ENCODE results near the gene BLTP2. TPM values are rescaled to one million over a fixed set of nuclear protein-coding genes. Genes with fewer than 3 reads are reported as not detected.
"Not testable (repeated sequence)": the region's sequence is repeated elsewhere in the genome, so short reads cannot be mapped to it uniquely, and the experiment has no call there.

BLTP2 gene
- total RNA-seq, 4 donors from 2014 or later: 71.6 to 93.4 (median 81.0) TPM

DNA sequence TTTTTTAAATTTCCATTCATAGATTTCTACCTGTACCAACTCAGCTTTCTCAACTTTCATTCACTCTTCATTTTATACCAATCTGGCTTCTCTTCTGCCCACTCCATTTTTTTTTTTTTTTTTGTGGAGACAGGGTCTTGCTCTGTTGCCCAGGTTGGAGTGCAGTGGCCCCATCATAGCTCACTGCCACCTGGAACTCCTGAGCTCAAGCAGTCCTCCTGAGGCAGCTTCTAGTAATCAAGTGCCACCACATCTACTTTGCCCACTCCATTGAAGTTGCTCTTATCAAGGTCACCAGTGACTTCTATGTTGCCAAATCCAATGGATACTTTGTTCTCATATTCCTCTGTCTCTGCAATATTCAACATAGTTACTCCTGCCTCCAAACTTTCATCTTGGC, 18.8 kb upstream of the BLTP2 start:
- in situ Hi-C loops (cut with MboI; ENCODE audit: low sequenced_read_pairs in 4 of 4) (loop anchor here in 1 of 4 donors (25.0 kb wide), 1 partner anchor 101 kb away; the partner anchor contains the start of genes PIGS and UNC119), intact Hi-C loops (cut with DNase I; ENCODE audit: low total_unique reads) (no loop called here)
- Histone ChIP-seq H3K27me3 (no peaks in the 10 kb centered on the region), H3K4me1 (peaks cover 33 to 48% of the 10 kb centered on the region in 2 donors), H3K27ac (peak overlapping the region; percentile 5 to 96 (median 90)), H3K36me3 (peaks cover 0 to 24% of the 10 kb centered on the region in 2 donors), H3K9me3 (no peaks in the 10 kb centered on the region), H3K4me3 (peak overlapping the region in 2 of 4 donors; percentile 80 to 92)
- DNase-seq: no peak
- TF ChIP-seq POLR2A (IDR thresholded peaks at IDR 0.05): no peak
- TF ChIP-seq, protein P1, sequence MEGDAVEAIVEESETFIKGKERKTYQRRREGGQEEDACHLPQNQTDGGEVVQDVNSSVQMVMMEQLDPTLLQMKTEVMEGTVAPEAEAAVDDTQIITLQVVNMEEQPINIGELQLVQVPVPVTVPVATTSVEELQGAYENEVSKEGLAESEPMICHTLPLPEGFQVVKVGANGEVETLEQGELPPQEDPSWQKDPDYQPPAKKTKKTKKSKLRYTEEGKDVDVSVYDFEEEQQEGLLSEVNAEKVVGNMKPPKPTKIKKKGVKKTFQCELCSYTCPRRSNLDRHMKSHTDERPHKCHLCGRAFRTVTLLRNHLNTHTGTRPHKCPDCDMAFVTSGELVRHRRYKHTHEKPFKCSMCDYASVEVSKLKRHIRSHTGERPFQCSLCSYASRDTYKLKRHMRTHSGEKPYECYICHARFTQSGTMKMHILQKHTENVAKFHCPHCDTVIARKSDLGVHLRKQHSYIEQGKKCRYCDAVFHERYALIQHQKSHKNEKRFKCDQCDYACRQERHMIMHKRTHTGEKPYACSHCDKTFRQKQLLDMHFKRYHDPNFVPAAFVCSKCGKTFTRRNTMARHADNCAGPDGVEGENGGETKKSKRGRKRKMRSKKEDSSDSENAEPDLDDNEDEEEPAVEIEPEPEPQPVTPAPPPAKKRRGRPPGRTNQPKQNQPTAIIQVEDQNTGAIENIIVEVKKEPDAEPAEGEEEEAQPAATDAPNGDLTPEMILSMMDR (IDR thresholded peaks at IDR 0.05 in 4 of 5, conservative IDR thresholded peaks at IDR 0.05 in 1 of 5): no peak
- ATAC-seq: no peak

DNA sequence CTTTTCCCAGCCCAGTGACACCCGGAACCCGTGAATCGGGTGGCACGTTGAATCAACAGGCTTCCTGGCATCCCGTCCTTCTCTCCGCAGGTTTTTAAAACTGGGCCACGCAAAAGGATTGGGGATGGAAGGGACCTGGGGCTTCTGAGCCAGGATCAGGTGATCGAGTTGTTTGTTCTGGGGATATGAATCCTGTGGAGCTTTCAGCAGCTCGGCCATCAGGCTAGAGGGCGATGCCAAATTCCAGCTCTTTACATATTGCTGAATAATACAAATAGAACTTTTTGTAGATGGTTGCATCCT, 17.5 kb upstream of the BLTP2 start:
- TF ChIP-seq POLR2A (IDR thresholded peaks at IDR 0.05): no peak
- TF ChIP-seq, protein P1 (IDR thresholded peaks at IDR 0.05 in 4 of 5, conservative IDR thresholded peaks at IDR 0.05 in 1 of 5): no peak
- Histone ChIP-seq H3K9me3 (no peaks in the 10 kb centered on the region), H3K4me3 (peak overlapping the region; percentile 80 to 92 (median 82)), H3K27ac (peak overlapping the region; percentile 90 to 96 (median 90)), H3K36me3 (peaks cover 0 to 29% of the 10 kb centered on the region in 2 donors), H3K4me1 (peaks cover 33 to 38% of the 10 kb centered on the region in 2 donors), H3K27me3 (no peaks in the 10 kb centered on the region)
- DNase-seq: no peak
- intact Hi-C loops (cut with DNase I; ENCODE audit: low total_unique reads): no loop called here
- ATAC-seq: peak; percentile 19 to 38
- in situ Hi-C loops (cut with MboI; ENCODE audit: low sequenced_read_pairs in 4 of 4): loop anchor here in 1 of 4 donors (25.0 kb wide), 1 partner anchor 100 kb away; the partner anchor contains the start of genes PIGS and UNC119

DNA sequence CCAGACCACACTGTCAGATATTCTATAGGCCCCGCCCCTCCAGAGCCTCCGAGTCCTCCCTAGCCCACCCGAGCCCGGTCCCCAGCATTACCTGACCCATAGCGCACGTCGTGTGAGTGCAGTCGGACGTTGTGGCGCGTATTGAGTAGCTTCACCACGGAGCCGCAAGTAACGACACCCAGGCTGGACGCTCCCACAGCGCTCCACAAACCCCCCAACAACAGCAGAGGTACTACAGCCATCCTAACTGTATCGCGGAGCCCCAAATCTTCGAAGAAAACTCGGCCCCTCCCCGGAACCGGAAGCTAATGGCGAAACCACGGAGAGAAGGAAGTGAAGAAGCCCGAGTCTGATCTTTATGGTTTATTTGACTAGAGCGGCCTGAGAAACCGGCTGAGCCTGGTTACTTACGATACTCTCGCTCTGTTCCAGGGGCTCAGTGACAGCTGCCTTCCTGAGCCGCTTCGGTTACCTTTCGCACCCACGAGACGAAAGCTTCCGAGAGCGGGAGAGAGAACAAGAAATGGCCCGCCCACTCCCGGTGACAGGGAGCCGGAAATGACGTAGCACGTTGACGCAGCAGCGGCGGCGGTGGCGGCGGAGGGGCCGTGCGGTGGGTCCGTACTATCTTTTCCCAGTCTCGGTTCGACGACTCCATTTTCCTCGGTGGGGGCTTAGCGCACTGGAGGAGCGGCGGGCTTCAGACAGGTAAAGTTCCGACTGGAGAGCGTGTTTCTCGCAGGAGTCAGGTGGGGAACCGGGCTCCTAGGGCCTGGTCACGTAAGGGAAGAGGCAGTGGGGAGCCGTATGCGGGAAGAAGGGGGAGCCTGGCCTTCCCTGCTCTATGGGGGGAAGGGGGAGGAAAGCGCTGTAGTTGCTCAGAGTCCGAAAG, 16.9 kb upstream of the BLTP2 start, which contains the start of the genes SDF2 and SUPT6H:
SDF2 (minus strand) TSS at position 272 of the 892 bp plus-strand sequence; CDS start at position 242, 30 bp downstream.
SUPT6H (plus strand) TSS at position 571 of the 892 bp plus-strand sequence. CDS start 11,197 bp downstream, outside the sequence.
- peak; percentile 94 to 96 for ATAC-seq
- intact Hi-C loops (cut with DNase I; ENCODE audit: low total_unique reads): loop anchor here (1.0 kb wide), 1 partner anchor 17 kb away; the partner anchor contains the start of gene BLTP2
- TF ChIP-seq, protein P1 (IDR thresholded peaks at IDR 0.05 in 4 of 5, conservative IDR thresholded peaks at IDR 0.05 in 1 of 5): no peak
- peak; percentile 92 to 97 for TF ChIP-seq POLR2A (IDR thresholded peaks at IDR 0.05)
- Histone ChIP-seq H3K27ac (peak within 1 kb of the TSS; percentile 90 to 96 (median 90)), H3K4me3 (peak within 1 kb of the TSS; percentile 80 to 92 (median 82)), H3K4me1 (peaks cover 33 to 38% of the 10 kb centered on the region in 2 donors), H3K9me3 (no peaks in the 10 kb centered on the region), H3K27me3 (no peaks in the 10 kb centered on the region), H3K36me3 (peaks cover 0 to 34% of the 10 kb centered on the region in 2 donors)
- in situ Hi-C loops (cut with MboI; ENCODE audit: low sequenced_read_pairs in 4 of 4): loop anchor here in 1 of 4 donors (25.0 kb wide), 1 partner anchor 100 kb away; the partner anchor contains the start of genes PIGS and UNC119
- peak; percentile 81 to 84 for DNase-seq

DNA sequence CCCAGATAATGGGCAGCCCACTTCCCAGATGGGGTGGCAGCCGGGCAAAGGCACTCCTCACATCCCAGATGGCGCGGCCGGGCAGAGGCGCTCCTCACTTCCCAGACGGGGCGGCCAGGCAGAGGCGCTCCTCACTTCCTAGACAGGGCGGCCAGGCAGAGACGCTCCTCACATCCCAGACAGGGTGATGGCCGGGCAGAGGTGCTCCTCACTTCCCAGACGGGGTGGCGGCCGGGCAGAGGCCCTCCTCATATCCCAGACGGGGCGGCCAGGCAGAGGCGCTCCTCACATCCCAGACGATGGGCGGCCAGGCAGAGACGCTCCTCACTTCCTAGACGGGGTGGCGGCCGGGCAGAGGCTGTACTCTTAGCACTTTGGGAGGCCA, 14.5 kb upstream of the BLTP2 start:
- intact Hi-C loops (cut with DNase I; ENCODE audit: low total_unique reads); ATAC-seq: not testable (repeated sequence)
- H3K36me3 ChIP-seq: peaks cover 0 to 26% of the 10 kb centered on the region in 2 donors

DNA sequence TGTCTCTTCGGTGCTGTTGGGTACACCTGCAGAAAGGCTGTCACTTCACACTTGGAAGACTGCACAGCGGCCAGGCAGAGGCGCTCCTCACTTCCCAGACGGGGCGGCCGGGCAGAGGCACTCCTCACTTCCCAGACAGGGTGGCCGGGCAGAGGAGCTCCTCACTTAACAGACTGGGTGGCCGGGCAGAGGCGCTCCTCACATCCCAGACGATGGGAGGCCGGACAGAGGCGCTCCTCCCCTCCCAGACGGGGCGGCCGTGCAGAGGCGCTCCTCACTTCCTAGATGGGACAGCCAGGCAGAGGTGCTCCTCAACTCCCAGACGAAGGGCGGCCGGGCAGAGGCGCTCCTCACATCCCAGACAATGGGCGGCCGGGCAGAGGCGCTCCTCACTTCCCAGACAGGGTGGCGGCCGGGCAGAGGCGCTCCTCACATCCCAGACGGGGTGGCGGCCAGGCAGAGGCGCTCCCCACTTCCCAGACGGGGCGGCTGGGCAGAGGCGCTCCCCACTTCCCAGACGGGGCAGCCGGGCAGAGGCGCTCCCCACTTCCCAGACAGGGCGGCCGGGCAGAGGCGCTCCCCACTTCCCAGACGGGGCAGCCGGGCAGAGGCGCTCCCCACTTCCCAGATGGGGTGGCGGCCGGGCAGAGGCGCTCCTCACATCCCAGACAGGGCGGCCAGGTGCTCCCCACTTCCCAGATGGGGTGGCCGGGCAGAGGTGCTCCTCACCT, 14.0 kb upstream of the BLTP2 start:
- intact Hi-C loops (cut with DNase I; ENCODE audit: low total_unique reads); H3K4me3 ChIP-seq; ATAC-seq; H3K27ac ChIP-seq; DNase-seq; H3K27me3 ChIP-seq; H3K9me3 ChIP-seq: not testable (repeated sequence)
- Histone ChIP-seq H3K4me1 (peaks cover 23 to 27% of the 10 kb centered on the region in 2 donors), H3K36me3 (peaks cover 0 to 29% of the 10 kb centered on the region in 2 donors)
- in situ Hi-C loops (cut with MboI; ENCODE audit: low sequenced_read_pairs in 4 of 4): loop anchor here in 1 of 4 donors (25.0 kb wide), 1 partner anchor 97 kb away; the partner anchor contains the start of genes PIGS and UNC119

More for the DNA sequence above, 14.5 kb upstream of the BLTP2 start:
- peaks cover 28 to 33% of the 10 kb centered on the region in 2 donors for H3K4me1 ChIP-seq
- H3K27me3 ChIP-seq, H3K27ac ChIP-seq, H3K4me3 ChIP-seq, DNase-seq, H3K9me3 ChIP-seq: not testable (repeated sequence)
- in situ Hi-C loops (cut with MboI; ENCODE audit: low sequenced_read_pairs in 4 of 4): loop anchor here in 1 of 4 donors (25.0 kb wide), 1 partner anchor 97 kb away; the partner anchor contains the start of genes PIGS and UNC119

DNA sequence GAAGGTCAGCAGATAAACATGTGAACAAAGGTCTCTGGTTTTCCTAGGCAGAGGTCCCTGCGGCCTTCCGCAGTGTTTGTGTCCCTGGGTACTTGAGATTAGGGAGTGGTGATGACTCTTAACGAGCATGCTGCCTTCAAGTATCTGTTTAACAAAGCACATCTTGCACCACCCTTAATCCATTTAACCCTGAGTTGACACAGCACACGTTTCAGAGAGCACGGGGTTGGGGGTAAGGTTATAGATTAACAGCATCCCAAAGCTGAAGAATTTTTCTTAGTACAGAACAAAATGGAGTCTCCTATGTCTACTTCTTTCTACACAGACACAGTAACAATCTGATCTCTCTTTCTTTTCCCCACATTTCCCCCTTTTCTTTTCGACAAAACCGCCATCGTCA, 13.4 kb upstream of the BLTP2 start:
- H3K27me3 ChIP-seq; H3K27ac ChIP-seq; H3K9me3 ChIP-seq; ATAC-seq; H3K4me3 ChIP-seq; intact Hi-C loops (cut with DNase I; ENCODE audit: low total_unique reads); DNase-seq: not testable (repeated sequence)
- in situ Hi-C loops (cut with MboI; ENCODE audit: low sequenced_read_pairs in 4 of 4): loop anchor here in 1 of 4 donors (25.0 kb wide), 1 partner anchor 96 kb away; the partner anchor contains the start of genes PIGS and UNC119
- Histone ChIP-seq H3K4me1 (peaks cover 17 to 21% of the 10 kb centered on the region in 2 donors), H3K36me3 (peaks cover 0 to 35% of the 10 kb centered on the region in 2 donors)

All from gastrocnemius medialis (tissue), 4 donors.